ENCODE measurements around the gene CCDC171.
"Not testable (repeated sequence)": the region's sequence is repeated elsewhere in the genome, so short reads cannot be mapped to it uniquely, and the experiment has no call there.

CCDC171 gene

DNA sequence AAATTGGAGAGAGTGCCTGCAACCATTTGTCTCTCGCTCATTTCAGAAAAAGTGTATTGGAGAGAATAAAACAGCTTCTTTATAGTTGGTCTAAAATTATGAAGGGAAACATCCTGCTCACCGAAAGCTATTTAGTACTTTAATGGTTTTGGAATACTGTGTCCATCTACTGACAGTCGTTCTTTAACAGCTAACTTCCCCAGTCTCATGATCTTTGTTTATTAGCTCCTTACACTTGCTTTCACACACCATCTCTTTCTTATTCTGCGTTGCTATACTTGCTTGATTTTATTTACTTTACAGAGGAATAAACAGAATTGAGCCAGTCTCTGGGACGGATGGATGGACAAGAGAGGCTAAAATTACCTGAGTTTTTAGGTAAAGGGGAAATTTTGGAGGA lies 229.3 kb downstream of the CCDC171 start:
- H3K4me3 ChIP-seq (ENCODE audit: low read depth, low read length, poor library complexity, severe bottlenecking) = no peak overlapping the region
- H2AFZ ChIP-seq (ENCODE audit: low read length) = no peak overlapping the region
- no peaks in the 10 kb centered on the region for H3K9me3 ChIP-seq (ENCODE audit: low read length)
- no peaks in the 10 kb centered on the region for H3K36me3 ChIP-seq (ENCODE audit: insufficient read depth, low read length)
- no peak for TF ChIP-seq EZH2 (IDR thresholded peaks at IDR 0.05; ENCODE audit: borderline replicate concordance, low read length)
- TF ChIP-seq, protein P1, sequence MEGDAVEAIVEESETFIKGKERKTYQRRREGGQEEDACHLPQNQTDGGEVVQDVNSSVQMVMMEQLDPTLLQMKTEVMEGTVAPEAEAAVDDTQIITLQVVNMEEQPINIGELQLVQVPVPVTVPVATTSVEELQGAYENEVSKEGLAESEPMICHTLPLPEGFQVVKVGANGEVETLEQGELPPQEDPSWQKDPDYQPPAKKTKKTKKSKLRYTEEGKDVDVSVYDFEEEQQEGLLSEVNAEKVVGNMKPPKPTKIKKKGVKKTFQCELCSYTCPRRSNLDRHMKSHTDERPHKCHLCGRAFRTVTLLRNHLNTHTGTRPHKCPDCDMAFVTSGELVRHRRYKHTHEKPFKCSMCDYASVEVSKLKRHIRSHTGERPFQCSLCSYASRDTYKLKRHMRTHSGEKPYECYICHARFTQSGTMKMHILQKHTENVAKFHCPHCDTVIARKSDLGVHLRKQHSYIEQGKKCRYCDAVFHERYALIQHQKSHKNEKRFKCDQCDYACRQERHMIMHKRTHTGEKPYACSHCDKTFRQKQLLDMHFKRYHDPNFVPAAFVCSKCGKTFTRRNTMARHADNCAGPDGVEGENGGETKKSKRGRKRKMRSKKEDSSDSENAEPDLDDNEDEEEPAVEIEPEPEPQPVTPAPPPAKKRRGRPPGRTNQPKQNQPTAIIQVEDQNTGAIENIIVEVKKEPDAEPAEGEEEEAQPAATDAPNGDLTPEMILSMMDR (IDR thresholded peaks at IDR 0.05; ENCODE audit: low read length) = no peak
- no peaks in the 10 kb centered on the region for H3K4me1 ChIP-seq (ENCODE audit: insufficient read depth, low read length, severe bottlenecking)
- H3K27ac ChIP-seq (ENCODE audit: low read depth, low read length, poor library complexity, severe bottlenecking) = no peak overlapping the region
- H3F3A ChIP-seq (ENCODE audit: insufficient read depth, low read length) = no peaks in the 10 kb centered on the region
- no peaks in the 10 kb centered on the region for H3K9me2 ChIP-seq (ENCODE audit: low read depth, low read length)
- H3K4me2 ChIP-seq (ENCODE audit: low read length) = no peak overlapping the region
- H3K27me3 ChIP-seq (ENCODE audit: insufficient read depth, low read length) = no peaks in the 10 kb centered on the region
- H4K20me1 ChIP-seq (ENCODE audit: insufficient read depth, low read length) = no peaks in the 10 kb centered on the region
- no peaks in the 10 kb centered on the region for H3K79me2 ChIP-seq (ENCODE audit: insufficient read depth, low read length)
- no peak overlapping the region for H3K9ac ChIP-seq (ENCODE audit: low read length)

DNA sequence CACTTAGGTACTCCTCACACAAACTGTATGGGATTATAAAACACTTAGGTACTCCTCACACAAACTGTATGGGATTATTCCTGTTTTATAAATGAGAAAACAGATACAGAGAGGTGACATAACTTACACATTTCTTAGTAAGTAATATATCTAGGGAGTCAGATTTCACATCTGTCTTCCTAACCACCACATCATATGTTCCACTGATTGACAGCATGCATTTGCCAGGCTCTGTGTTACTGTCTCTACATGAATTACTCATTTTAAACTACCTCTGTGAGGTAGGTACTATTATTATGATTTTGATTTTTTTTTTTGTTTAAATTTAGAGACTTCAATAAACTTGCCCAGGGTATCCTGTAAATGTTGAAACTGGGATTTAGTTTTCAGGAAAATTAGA lies 232.7 kb downstream of the CCDC171 start:
- H4K20me1 ChIP-seq (ENCODE audit: insufficient read depth, low read length) = no peaks in the 10 kb centered on the region
- no peaks in the 10 kb centered on the region for H3K9me3 ChIP-seq (ENCODE audit: low read length)
- H3K4me1 ChIP-seq (ENCODE audit: insufficient read depth, low read length, severe bottlenecking) = no peaks in the 10 kb centered on the region
- no peak overlapping the region for H3K4me3 ChIP-seq (ENCODE audit: low read depth, low read length, poor library complexity, severe bottlenecking)
- no peaks in the 10 kb centered on the region for H3K36me3 ChIP-seq (ENCODE audit: insufficient read depth, low read length)
- no peak overlapping the region for H3K9ac ChIP-seq (ENCODE audit: low read length)
- no peaks in the 10 kb centered on the region for H3K79me2 ChIP-seq (ENCODE audit: insufficient read depth, low read length)
- H3K9me2 ChIP-seq (ENCODE audit: low read depth, low read length) = no peaks in the 10 kb centered on the region
- no peak overlapping the region for H3K27ac ChIP-seq (ENCODE audit: low read depth, low read length, poor library complexity, severe bottlenecking)
- H2AFZ ChIP-seq (ENCODE audit: low read length) = no peak overlapping the region
- no peak for TF ChIP-seq EZH2 (IDR thresholded peaks at IDR 0.05; ENCODE audit: borderline replicate concordance, low read length)
- TF ChIP-seq, protein P1 (IDR thresholded peaks at IDR 0.05; ENCODE audit: low read length) = no peak
- no peaks in the 10 kb centered on the region for H3K27me3 ChIP-seq (ENCODE audit: insufficient read depth, low read length)
- no peaks in the 10 kb centered on the region for H3F3A ChIP-seq (ENCODE audit: insufficient read depth, low read length)
- no peak overlapping the region for H3K4me2 ChIP-seq (ENCODE audit: low read length)

DNA sequence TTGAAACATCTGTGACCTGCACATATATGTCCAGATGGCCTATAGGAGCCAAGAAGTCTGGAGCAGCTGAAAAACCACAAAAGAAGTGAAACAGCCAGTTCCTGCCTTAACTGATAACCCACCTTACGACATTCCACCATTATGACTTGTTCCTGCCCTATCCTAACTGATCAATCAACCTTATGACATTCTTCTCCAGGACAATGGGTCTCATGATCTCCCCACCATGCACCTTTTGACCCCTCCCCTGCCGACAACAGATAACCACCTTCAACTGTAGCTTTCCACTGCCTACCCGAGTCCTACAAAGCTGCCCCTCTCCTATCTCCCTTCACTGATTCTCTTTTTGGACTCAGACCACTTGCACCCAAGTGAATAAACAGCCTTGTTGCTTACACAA lies 233.8 kb downstream of the CCDC171 start:
- no peak for TF ChIP-seq EZH2 (IDR thresholded peaks at IDR 0.05; ENCODE audit: borderline replicate concordance, low read length)
- TF ChIP-seq, protein P1 (IDR thresholded peaks at IDR 0.05; ENCODE audit: low read length) = no peak
- Histone ChIP-seq H3F3A (ENCODE audit: insufficient read depth, low read length) (no peaks in the 10 kb centered on the region), H3K9me3 (ENCODE audit: low read length) (no peaks in the 10 kb centered on the region), H3K27me3 (ENCODE audit: insufficient read depth, low read length) (no peaks in the 10 kb centered on the region), H3K9me2 (ENCODE audit: low read depth, low read length) (no peaks in the 10 kb centered on the region), H3K4me3 (ENCODE audit: low read depth, low read length, poor library complexity, severe bottlenecking) (no peak overlapping the region), H3K27ac (ENCODE audit: low read depth, low read length, poor library complexity, severe bottlenecking) (no peak overlapping the region), H3K4me1 (ENCODE audit: insufficient read depth, low read length, severe bottlenecking) (no peaks in the 10 kb centered on the region), H3K9ac (ENCODE audit: low read length) (no peak overlapping the region), H2AFZ (ENCODE audit: low read length) (no peak overlapping the region), H3K4me2 (ENCODE audit: low read length) (no peak overlapping the region), H3K36me3 (ENCODE audit: insufficient read depth, low read length) (no peaks in the 10 kb centered on the region), H4K20me1 (ENCODE audit: insufficient read depth, low read length) (no peaks in the 10 kb centered on the region), H3K79me2 (ENCODE audit: insufficient read depth, low read length) (no peaks in the 10 kb centered on the region)

DNA sequence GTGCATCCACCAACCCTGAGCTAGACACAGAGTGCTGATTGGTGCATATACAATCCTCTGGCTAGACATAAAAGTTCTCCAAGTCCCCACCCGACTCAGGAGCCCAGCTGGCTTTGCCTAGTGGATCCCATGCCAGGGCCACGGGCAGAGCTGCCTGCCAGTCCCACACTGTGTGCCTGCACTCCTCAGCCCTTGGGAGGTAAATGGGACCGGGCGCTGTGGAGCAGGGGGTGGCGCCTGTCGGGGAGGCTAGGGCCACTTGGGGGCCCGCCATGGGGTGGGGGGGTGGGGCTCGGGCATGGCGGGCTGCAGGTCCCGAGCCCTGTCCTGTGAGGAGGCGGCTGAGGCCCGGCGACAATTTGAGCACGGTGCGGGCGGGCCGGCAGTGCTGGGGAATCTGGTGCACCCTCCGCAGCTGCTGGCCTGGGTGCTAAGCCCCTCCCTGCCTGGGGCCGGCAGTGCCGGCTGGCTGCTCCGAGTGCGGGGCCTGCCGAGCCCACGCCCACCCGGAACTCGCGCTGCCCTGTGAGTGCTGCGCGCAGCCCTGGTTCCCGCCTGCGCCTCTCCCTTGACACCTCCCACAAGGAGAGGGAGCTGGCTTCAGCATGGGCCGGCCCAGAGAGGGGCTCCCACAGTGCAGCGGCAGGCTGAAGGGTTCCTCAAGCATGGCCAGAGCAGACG lies 257.5 kb downstream of the CCDC171 start:
- not testable (repeated sequence) for H3K4me3 ChIP-seq (ENCODE audit: low read depth, low read length, poor library complexity, severe bottlenecking); H3K79me2 ChIP-seq (ENCODE audit: insufficient read depth, low read length); H2AFZ ChIP-seq (ENCODE audit: low read length); H3K9me3 ChIP-seq (ENCODE audit: low read length); H3K9me2 ChIP-seq (ENCODE audit: low read depth, low read length); H3K27ac ChIP-seq (ENCODE audit: low read depth, low read length, poor library complexity, severe bottlenecking); H4K20me1 ChIP-seq (ENCODE audit: insufficient read depth, low read length); H3K9ac ChIP-seq (ENCODE audit: low read length); H3K36me3 ChIP-seq (ENCODE audit: insufficient read depth, low read length); H3F3A ChIP-seq (ENCODE audit: insufficient read depth, low read length); H3K27me3 ChIP-seq (ENCODE audit: insufficient read depth, low read length); H3K4me2 ChIP-seq (ENCODE audit: low read length); H3K4me1 ChIP-seq (ENCODE audit: insufficient read depth, low read length, severe bottlenecking)

Data from OCI-LY1 (cell line).